GM20000 (cell line): ENCODE results near the gene SLC6A19.

Source experiments
- DNase-seq: peaks from one replicate; pipeline ENCODE4 v3.0.0; 2012; ENCODE audit warnings: low spot score
- TF ChIP-seq, protein P1 (sequence below): IDR thresholded peaks from 2 replicates; pipeline ENCODE4 v1.5.1; 2012; ENCODE audit warnings: mild to moderate bottlenecking, control low read depth; ENCODE audit errors: extremely low read depth, missing control alignments

SLC6A19 gene

GRCh38 chr5:1199340-1199648 lies 2.1 kb upstream of the SLC6A19 start:
- no peak for DNase-seq
- TF ChIP-seq, protein P1, sequence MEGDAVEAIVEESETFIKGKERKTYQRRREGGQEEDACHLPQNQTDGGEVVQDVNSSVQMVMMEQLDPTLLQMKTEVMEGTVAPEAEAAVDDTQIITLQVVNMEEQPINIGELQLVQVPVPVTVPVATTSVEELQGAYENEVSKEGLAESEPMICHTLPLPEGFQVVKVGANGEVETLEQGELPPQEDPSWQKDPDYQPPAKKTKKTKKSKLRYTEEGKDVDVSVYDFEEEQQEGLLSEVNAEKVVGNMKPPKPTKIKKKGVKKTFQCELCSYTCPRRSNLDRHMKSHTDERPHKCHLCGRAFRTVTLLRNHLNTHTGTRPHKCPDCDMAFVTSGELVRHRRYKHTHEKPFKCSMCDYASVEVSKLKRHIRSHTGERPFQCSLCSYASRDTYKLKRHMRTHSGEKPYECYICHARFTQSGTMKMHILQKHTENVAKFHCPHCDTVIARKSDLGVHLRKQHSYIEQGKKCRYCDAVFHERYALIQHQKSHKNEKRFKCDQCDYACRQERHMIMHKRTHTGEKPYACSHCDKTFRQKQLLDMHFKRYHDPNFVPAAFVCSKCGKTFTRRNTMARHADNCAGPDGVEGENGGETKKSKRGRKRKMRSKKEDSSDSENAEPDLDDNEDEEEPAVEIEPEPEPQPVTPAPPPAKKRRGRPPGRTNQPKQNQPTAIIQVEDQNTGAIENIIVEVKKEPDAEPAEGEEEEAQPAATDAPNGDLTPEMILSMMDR, result no peak

- TF ChIP-seq, protein P1, result no peak
- DNase-seq, result no peak
Observed at GRCh38 chr5:1199649-1200494, 1.5 kb upstream of the SLC6A19 start.

GRCh38 chr5:1200495-1201326 lies 684 bp upstream of the SLC6A19 start:
- no peak for DNase-seq
- TF ChIP-seq, protein P1, result no peak

- TF ChIP-seq, protein P1, result no peak
- DNase-seq, result no peak
Observed at GRCh38 chr5:1202026-1202797, 817 bp downstream of the SLC6A19 start.

- TF ChIP-seq, protein P1, result no peak
- DNase-seq, result no peak
Observed at GRCh38 chr5:1202798-1203185, 1.4 kb downstream of the SLC6A19 start.

DNA sequence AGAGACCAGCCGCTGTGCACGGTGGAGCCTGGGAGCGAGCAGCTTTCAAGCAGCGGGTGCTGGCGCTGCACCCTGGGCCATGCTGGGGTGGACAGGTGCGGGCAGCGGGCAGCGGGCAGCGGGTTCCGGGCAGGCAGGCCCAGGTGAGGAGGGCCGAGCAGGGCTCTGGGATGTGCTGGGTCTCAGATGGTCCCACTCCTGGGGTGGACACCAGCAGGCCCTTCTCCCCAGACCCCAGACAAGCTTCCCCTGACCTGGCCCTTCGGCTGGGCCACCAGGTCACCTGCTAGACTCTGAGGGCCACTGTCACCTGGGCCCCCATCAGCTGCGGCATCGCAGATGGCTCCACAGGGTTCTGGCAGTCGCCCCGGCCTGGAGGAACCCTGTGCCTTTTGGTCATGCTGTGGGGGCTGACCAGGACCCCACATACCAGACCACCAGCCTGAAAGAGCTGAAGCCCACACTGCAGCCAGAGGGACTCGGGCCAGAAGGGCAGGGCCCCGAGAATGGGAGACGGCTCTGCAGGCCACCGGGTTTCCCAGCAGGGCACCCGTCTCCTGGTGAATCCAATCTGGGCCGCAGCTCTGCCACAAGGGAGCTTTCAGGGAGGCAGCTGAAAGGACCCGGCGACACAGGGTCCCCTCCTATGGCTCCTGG lies 2.0 kb downstream of the SLC6A19 start:
- TF ChIP-seq, protein P1, result no peak

More for the DNA sequence above, 2.0 kb downstream of the SLC6A19 start:
- DNase-seq, result no peak
